ENCODE results near the gene ME3. TPM values are rescaled to one million over a fixed set of nuclear protein-coding genes. Genes with fewer than 3 reads are reported as not detected.

ME3 gene
- total RNA-seq, 1 donor from 2014 or later, result 49.6 TPM

DNA sequence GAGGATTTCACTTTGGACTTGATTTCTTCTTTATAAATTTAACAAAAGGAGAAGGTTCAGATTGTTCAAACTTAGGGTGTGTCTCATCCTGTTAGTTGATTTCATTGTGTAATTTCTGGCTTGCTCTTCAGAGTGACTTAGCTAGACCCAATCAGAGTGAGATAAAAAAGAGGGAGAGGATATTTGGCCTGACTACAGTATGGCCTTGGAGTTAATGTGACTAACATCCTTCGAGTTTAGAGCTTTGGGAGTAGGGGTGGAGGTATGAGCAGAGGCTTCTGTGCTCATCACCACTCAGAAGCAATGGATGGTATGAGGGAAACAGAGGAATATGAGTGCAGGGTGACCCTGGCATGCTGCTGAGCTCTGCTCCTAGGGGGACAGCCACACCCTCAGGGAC lies 114.2 kb downstream of the ME3 start:
- peaks cover 2% of the 10 kb centered on the region for H3K27me3 Mint-ChIP-seq (ENCODE audit: insufficient read depth, low read depth)
- H3K27ac ChIP-seq, result no peak overlapping the region
- H3K9ac ChIP-seq, result no peak overlapping the region
- no peaks in the 10 kb centered on the region for H3K36me3 Mint-ChIP-seq
- H3F3A ChIP-seq (ENCODE audit: low read depth), result no peaks in the 10 kb centered on the region
- DNase-seq (ENCODE audit: low spot score), result no peak
- no peaks in the 10 kb centered on the region for H3K4me1 ChIP-seq
- no peak overlapping the region for H3K27ac Mint-ChIP-seq
- peaks cover 6% of the 10 kb centered on the region for H3K4me1 Mint-ChIP-seq
- no peaks in the 10 kb centered on the region for H3K27me3 ChIP-seq
- H3K4me3 Mint-ChIP-seq, result no peak overlapping the region
- peaks cover under 1% of the 10 kb centered on the region for H3K9me3 Mint-ChIP-seq
- H3K4me2 ChIP-seq, result no peak overlapping the region
- TF ChIP-seq, protein P1, sequence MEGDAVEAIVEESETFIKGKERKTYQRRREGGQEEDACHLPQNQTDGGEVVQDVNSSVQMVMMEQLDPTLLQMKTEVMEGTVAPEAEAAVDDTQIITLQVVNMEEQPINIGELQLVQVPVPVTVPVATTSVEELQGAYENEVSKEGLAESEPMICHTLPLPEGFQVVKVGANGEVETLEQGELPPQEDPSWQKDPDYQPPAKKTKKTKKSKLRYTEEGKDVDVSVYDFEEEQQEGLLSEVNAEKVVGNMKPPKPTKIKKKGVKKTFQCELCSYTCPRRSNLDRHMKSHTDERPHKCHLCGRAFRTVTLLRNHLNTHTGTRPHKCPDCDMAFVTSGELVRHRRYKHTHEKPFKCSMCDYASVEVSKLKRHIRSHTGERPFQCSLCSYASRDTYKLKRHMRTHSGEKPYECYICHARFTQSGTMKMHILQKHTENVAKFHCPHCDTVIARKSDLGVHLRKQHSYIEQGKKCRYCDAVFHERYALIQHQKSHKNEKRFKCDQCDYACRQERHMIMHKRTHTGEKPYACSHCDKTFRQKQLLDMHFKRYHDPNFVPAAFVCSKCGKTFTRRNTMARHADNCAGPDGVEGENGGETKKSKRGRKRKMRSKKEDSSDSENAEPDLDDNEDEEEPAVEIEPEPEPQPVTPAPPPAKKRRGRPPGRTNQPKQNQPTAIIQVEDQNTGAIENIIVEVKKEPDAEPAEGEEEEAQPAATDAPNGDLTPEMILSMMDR (IDR thresholded peaks at IDR 0.05), result no peak
- TF ChIP-seq EZH2phosphoT487 (IDR thresholded peaks at IDR 0.05) (no peak), EZH2 (IDR thresholded peaks at IDR 0.05) (no peak)
- H4K20me1 ChIP-seq (ENCODE audit: low read depth), result no peaks in the 10 kb centered on the region
- no peaks in the 10 kb centered on the region for H3K36me3 ChIP-seq
- no peaks in the 10 kb centered on the region for H3K9me3 ChIP-seq (ENCODE audit: low read depth)
- no peak overlapping the region for H3K4me3 ChIP-seq
- H3K79me2 ChIP-seq (ENCODE audit: low read depth), result no peaks in the 10 kb centered on the region
- H2AFZ ChIP-seq (replicated peaks), result no peak overlapping the region

DNA sequence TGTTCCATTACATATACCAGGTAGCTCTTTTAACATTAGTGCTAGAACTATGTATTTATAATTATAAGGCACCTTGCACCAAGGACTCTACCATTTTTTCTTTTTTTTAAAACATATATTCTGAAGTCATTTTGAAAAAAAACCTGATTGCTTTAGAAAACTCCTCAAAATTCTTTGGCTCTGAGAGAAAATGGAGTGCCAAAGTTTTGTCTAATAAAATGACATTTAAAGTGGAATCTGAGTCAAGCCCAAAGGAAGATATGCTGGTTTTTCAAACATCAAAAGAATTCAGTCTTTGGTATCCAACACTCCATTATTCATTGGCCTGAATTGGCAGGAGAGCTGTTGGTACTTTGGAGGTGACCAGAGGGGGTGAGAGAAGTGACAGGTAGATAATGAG lies 116.5 kb downstream of the ME3 start:
- Mint-ChIP-seq H3K4me3 (no peak overlapping the region), H3K27me3 (ENCODE audit: insufficient read depth, low read depth) (peaks cover 2% of the 10 kb centered on the region), H3K4me1 (peaks cover 6% of the 10 kb centered on the region), H3K9me3 (no peaks in the 10 kb centered on the region), H3K36me3 (no peaks in the 10 kb centered on the region), H3K27ac (no peak overlapping the region)
- no peaks in the 10 kb centered on the region for H3K36me3 ChIP-seq
- H3K4me2 ChIP-seq, result no peak overlapping the region
- H3K79me2 ChIP-seq (ENCODE audit: low read depth), result no peaks in the 10 kb centered on the region
- TF ChIP-seq EZH2phosphoT487 (IDR thresholded peaks at IDR 0.05) (no peak), EZH2 (IDR thresholded peaks at IDR 0.05) (no peak)
- TF ChIP-seq, protein P1 (IDR thresholded peaks at IDR 0.05), result no peak
- H3K9me3 ChIP-seq (ENCODE audit: low read depth), result no peaks in the 10 kb centered on the region
- no peaks in the 10 kb centered on the region for H3F3A ChIP-seq (ENCODE audit: low read depth)
- H3K27me3 ChIP-seq, result no peaks in the 10 kb centered on the region
- no peak for DNase-seq (ENCODE audit: low spot score)
- H3K4me1 ChIP-seq, result no peaks in the 10 kb centered on the region
- H4K20me1 ChIP-seq (ENCODE audit: low read depth), result no peaks in the 10 kb centered on the region
- no peak overlapping the region for H3K27ac ChIP-seq
- H2AFZ ChIP-seq (replicated peaks), result no peak overlapping the region
- H3K4me3 ChIP-seq, result no peak overlapping the region
- no peak overlapping the region for H3K9ac ChIP-seq

DNA sequence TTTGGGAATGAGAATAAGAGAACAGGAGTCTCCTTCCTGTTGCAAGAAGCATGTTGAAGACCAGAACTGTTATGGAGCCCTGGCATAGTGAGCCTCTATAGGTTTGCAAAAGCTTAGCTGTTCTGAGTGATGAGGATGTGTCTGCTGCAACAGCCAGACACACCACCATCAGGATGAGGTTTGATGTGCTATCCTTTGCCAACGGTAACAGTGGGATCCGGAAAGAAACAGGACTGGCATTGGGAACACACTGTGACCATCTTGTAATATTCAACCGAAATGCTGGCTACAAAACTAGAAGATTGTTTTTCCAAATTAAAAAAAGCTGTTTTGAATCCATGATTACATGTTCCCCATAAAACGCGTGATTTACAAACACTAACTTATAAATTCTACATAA lies 117.0 kb downstream of the ME3 start:
- Mint-ChIP-seq H3K27ac (no peak overlapping the region), H3K4me3 (no peak overlapping the region), H3K36me3 (no peaks in the 10 kb centered on the region), H3K9me3 (no peaks in the 10 kb centered on the region), H3K4me1 (peaks cover 6% of the 10 kb centered on the region), H3K27me3 (ENCODE audit: insufficient read depth, low read depth) (peaks cover 2% of the 10 kb centered on the region)
- no peaks in the 10 kb centered on the region for H4K20me1 ChIP-seq (ENCODE audit: low read depth)
- H3K4me2 ChIP-seq, result no peak overlapping the region
- H3K79me2 ChIP-seq (ENCODE audit: low read depth), result no peaks in the 10 kb centered on the region
- H3F3A ChIP-seq (ENCODE audit: low read depth), result no peaks in the 10 kb centered on the region
- no peaks in the 10 kb centered on the region for H3K27me3 ChIP-seq
- no peaks in the 10 kb centered on the region for H3K36me3 ChIP-seq
- no peaks in the 10 kb centered on the region for H3K4me1 ChIP-seq
- DNase-seq (ENCODE audit: low spot score), result no peak
- no peak overlapping the region for H3K9ac ChIP-seq
- no peak overlapping the region for H2AFZ ChIP-seq (replicated peaks)
- no peak overlapping the region for H3K27ac ChIP-seq
- no peak overlapping the region for H3K4me3 ChIP-seq
- TF ChIP-seq EZH2phosphoT487 (IDR thresholded peaks at IDR 0.05) (no peak), EZH2 (IDR thresholded peaks at IDR 0.05) (no peak)
- TF ChIP-seq, protein P1 (IDR thresholded peaks at IDR 0.05), result no peak
- H3K9me3 ChIP-seq (ENCODE audit: low read depth), result no peaks in the 10 kb centered on the region

Measured in neural progenitor cell (in vitro differentiated cells).